ENCODE results near the gene RASGEF1C. TPM values are rescaled to one million over a fixed set of nuclear protein-coding genes. Genes with fewer than 3 reads are reported as not detected.

RASGEF1C gene
- total and polyA plus RNA-seq, 2 of the 13 experiments (the other 11 are each of a cell fraction or from before 2014, with no cell fraction given), result not detected

GRCh38 chr5:180141068-180141660 lies 67.8 kb downstream of the RASGEF1C start:
- H3K36me3 ChIP-seq (replicated peaks in 1 of 2; ENCODE audit: control insufficient read depth in 1 of 2, insufficient read depth in 2 of 2, low read length in 2 of 2), result no peaks in the 10 kb centered on the region
- H3K9me3 ChIP-seq (ENCODE audit: low read length), result no peaks in the 10 kb centered on the region
- CTCF ChIA-PET (ENCODE audit: low intra/inter-chr PET ratio, low total read pairs), result no interaction called here
- H3K9ac ChIP-seq (ENCODE audit: insufficient read depth, low read depth, low read length), result no peak overlapping the region
- FAIRE-seq (no peak), DNase-seq (ENCODE audit: low spot score) (no peak), ATAC-seq (no peak)
- H3K27me3 ChIP-seq (ENCODE audit: control insufficient read depth in 1 of 2, insufficient read depth in 2 of 2, low read length in 2 of 2), result peaks cover 10 to 65% of the 10 kb centered on the region in 2 experiments; a peak in 4 of 5 replicates
- H3K4me2 ChIP-seq (ENCODE audit: low read depth, low read length), result no peak overlapping the region
- H3K4me3 ChIP-seq (replicated peaks in 1 of 3; ENCODE audit: insufficient read depth in 1 of 3, low read depth in 2 of 3, low read length in 3 of 3), result no peak overlapping the region
- no peaks in the 10 kb centered on the region for H4K20me1 ChIP-seq (ENCODE audit: insufficient read depth, low read length)
- no peaks in the 10 kb centered on the region for H3K79me2 ChIP-seq (ENCODE audit: insufficient read depth, low read length)
- TF ChIP-seq ZC3H13 (CRISPR knock-in tag; IDR thresholded peaks at IDR 0.05), result no peak
- TF ChIP-seq ZKSCAN5 (CRISPR knock-in tag; IDR thresholded peaks at IDR 0.05), result no peak
- no peak for TF ChIP-seq NFYC (CRISPR knock-in tag; IDR thresholded peaks at IDR 0.05)
- no peak for TF ChIP-seq KMT2B (CRISPR knock-in tag; IDR thresholded peaks at IDR 0.05)
- no peak for TF ChIP-seq MAFF (IDR thresholded peaks at IDR 0.05; ENCODE audit: low read depth, low read length)
- TF ChIP-seq TBP (CRISPR knock-in tag; IDR thresholded peaks at IDR 0.05), result no peak
- no peak for TF ChIP-seq ZBTB39 (CRISPR knock-in tag; IDR thresholded peaks at IDR 0.05)
- no peak for TF ChIP-seq ARID3A (IDR thresholded peaks at IDR 0.05; ENCODE audit: low read depth, low read length)
- no peak for TF ChIP-seq ATF5 (CRISPR knock-in tag; IDR thresholded peaks at IDR 0.05; ENCODE audit: low read depth)
- TF ChIP-seq STAG1 (CRISPR knock-in tag; IDR thresholded peaks at IDR 0.05), result no peak
- TF ChIP-seq SP1 (IDR thresholded peaks at IDR 0.05), result no peak
- TF ChIP-seq SP1 (CRISPR knock-in tag; IDR thresholded peaks at IDR 0.05), result no peak
- no peak for TF ChIP-seq RFX3 (CRISPR knock-in tag; IDR thresholded peaks at IDR 0.05)
- TF ChIP-seq PHF20 (CRISPR knock-in tag; IDR thresholded peaks at IDR 0.05), result no peak
- TF ChIP-seq ARNTL (CRISPR knock-in tag; IDR thresholded peaks at IDR 0.05), result no peak
- TF ChIP-seq ZEB1 (IDR thresholded peaks at IDR 0.05; ENCODE audit: insufficient replicate concordance, low read depth), result no peak
- no peak for TF ChIP-seq MAF1 (CRISPR knock-in tag; IDR thresholded peaks at IDR 0.05; ENCODE audit: borderline replicate concordance)
- TF ChIP-seq HIVEP1 (CRISPR knock-in tag; IDR thresholded peaks at IDR 0.05), result no peak
- POLR2A ChIA-PET, result no interaction called here
- intact Hi-C loops (cut with micrococcal nuclease; ENCODE audit: unreplicated experiment), result no loop called here
- no peaks in the 10 kb centered on the region for H3K4me1 ChIP-seq (ENCODE audit: insufficient read depth, low read length)
- in situ Hi-C loops (cut with HindIII; ENCODE audit: extremely low pct_ligation_motif_present, low pct_unique_long_range_greater_than_20kb), result no loop called here
- no peak overlapping the region for H2AFZ ChIP-seq (ENCODE audit: low read length)
- H3K27ac ChIP-seq (ENCODE audit: extremely low read length, insufficient read depth, low read length), result no peak overlapping the region
- BruUV-seq (replicated peaks), result no TSS peak
- WGBS (ENCODE audit: low lambda C conversion rate), result 11% methylated on average over 14 of the region's 14 CpGs
